GM12873 (cell line): ENCODE data around the gene FOXP1.

Experiments
- CTCF ChIP-seq: IDR thresholded peaks from 2 replicates; pipeline ENCODE4 v1.5.1; 2012; ENCODE audit warnings: low read depth, mild to moderate bottlenecking, moderate library complexity, low read length, control low read depth; ENCODE audit not compliant: insufficient read depth; ENCODE audit errors: missing control alignments

Gene FOXP1

GRCh38 chr3:71062952-71063772 is 520.4 kb downstream of the FOXP1 start:
- no peak for TF ChIP-seq CTCF

- no peak for TF ChIP-seq CTCF
Observed at GRCh38 chr3:71062037-71062932, 521.2 kb downstream of the FOXP1 start.

- TF ChIP-seq CTCF, result no peak
Observed at GRCh38 chr3:71061581-71061980, 521.9 kb downstream of the FOXP1 start.

- TF ChIP-seq CTCF, result no peak
Observed at GRCh38 chr3:71061037-71061436, 522.5 kb downstream of the FOXP1 start.

GRCh38 chr3:71060536-71060935 is 523.0 kb downstream of the FOXP1 start:
- TF ChIP-seq CTCF, result no peak

GRCh38 chr3:71057526-71057894 is 526.0 kb downstream of the FOXP1 start:
- TF ChIP-seq CTCF, result no peak

GRCh38 chr3:71056327-71056726 is 527.2 kb downstream of the FOXP1 start:
- no peak for TF ChIP-seq CTCF
